K562 treated with DMSO at 1 percent for 48 hours (cell line): ENCODE results near the gene PSMC1. TPM values are rescaled to one million over a fixed set of nuclear protein-coding genes. Genes with fewer than 3 reads are reported as not detected.

Experiments
- total RNA-seq: library from RNA; unstranded; fragments of 300-600 nt; gene quantifications from 2 replicates; pipeline ENCODE4 v1.2.3, GENCODE V29; 2022; ENCODE audit warnings: low replicate concordance; ENCODE audit errors: extremely low read depth

The PSMC1 gene
- not detected in 2 replicates for total RNA-seq

DNA sequence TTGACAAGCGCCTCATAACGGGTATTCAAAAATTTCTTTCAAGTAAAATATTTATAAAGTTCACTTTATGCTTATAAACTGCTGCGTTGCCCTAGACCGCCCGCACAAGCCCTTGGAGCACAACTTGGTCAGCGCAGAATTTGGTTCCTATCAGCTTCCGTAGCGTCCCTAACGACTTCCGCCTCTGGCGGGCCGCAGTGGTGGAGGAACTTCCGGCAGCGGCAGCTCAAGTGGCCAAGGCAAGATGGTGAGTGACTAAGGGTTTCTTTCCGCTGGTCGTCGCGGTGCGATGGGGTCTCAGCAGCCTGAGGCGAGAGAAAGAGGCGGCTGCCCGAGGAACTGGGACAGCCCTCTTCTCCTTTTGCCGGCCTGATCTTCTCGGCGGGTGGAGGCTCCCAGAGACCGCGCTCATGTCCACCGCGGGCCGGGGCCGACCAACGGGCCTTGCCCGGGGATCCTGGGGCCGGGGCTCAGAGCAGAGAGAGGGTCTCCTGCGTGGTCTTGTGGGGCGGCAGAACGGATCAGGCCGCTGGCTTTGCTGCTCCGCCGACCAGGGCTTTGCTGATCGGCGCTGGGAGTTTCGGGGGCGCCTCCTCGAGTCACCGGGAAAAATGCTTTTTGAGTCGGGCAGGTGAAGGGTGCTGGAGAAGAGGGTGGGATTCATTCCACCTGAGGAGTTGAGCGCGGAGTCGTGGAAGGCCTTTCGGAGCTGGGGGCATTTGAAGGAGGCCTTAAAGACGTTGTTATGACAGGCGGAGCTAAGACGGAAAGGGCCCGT lies at the start of gene PSMC1:
Gene PSMC1 (plus strand): TSS at position 200 of the 778 bp plus-strand sequence. CDS start 45 bp downstream, at position 245.

Other genes starting within 250 kb of the PSMC1 start
- not detected in 2 replicates for gene KCNK13, start 194.6 kb upstream of the PSMC1 start, total RNA-seq
- gene NRDE2, start 75.4 kb downstream of the PSMC1 start, total RNA-seq: not detected in 2 replicates
- not detected in 2 replicates for gene CALM1, start 140.5 kb downstream of the PSMC1 start, total RNA-seq